HepG2 (cell line): ENCODE measurements around the gene MZF1. TPM values are rescaled to one million over a fixed set of nuclear protein-coding genes. Genes with fewer than 3 reads are reported as not detected.

Source experiments
- HES4 ChIP-seq: sonication (generic); formaldehyde crosslinking; IDR thresholded peaks from 2 replicates; pipeline ENCODE4 v1.9.0; 2021; ENCODE audit warnings: mild to moderate bottlenecking, missing genetic modification reagents, borderline replicate concordance
- MYNN ChIP-seq: sonication (generic); formaldehyde crosslinking; IDR thresholded peaks from 2 replicates; pipeline ENCODE4 v1.4.0; 2020; ENCODE audit warnings: mild to moderate bottlenecking, low read depth, missing genetic modification reagents
- NFAT5 ChIP-seq: sonication (generic); formaldehyde crosslinking; IDR thresholded peaks from 2 replicates; pipeline ENCODE4 v1.4.0; 2020; ENCODE audit warnings: missing genetic modification reagents
- PHF8 ChIP-seq: sonication (generic); formaldehyde crosslinking; IDR thresholded peaks from 2 replicates; pipeline ENCODE4 v1.5.0; 2020; ENCODE audit warnings: missing genetic modification reagents
- RXRA ChIP-seq: sonication (generic); formaldehyde crosslinking; IDR thresholded peaks from 2 replicates; pipeline ENCODE4 v1.5.1; 2020; ENCODE audit warnings: missing genetic modification reagents
- SIX4 ChIP-seq: sonication (generic); formaldehyde crosslinking; IDR thresholded peaks from 2 replicates; pipeline ENCODE4 v1.4.0; 2020; ENCODE audit warnings: missing genetic modification reagents
- TP53 ChIP-seq: sonication (generic); formaldehyde crosslinking; conservative IDR thresholded peaks from 2 replicates; pipeline ENCODE4 v1.4.0; 2020; ENCODE audit warnings: missing genetic modification reagents
- UBTF ChIP-seq: sonication (generic); formaldehyde crosslinking; IDR thresholded peaks from 2 replicates; pipeline ENCODE4 v1.4.0; 2020; ENCODE audit warnings: mild to moderate bottlenecking, missing genetic modification reagents
- ZBED4 ChIP-seq: sonication (generic); formaldehyde crosslinking; IDR thresholded peaks from 2 replicates; pipeline ENCODE4 v1.4.0; 2020; ENCODE audit warnings: missing genetic modification reagents, borderline replicate concordance
- ZFX ChIP-seq: sonication (generic); formaldehyde crosslinking; IDR thresholded peaks from 2 replicates; pipeline ENCODE4 v1.4.0; 2020; ENCODE audit warnings: mild to moderate bottlenecking, low read depth, missing genetic modification reagents, moderate library complexity
- ZFY ChIP-seq: sonication (generic); formaldehyde crosslinking; IDR thresholded peaks from 2 replicates; pipeline ENCODE4 v1.4.0; 2020; ENCODE audit warnings: missing genetic modification reagents
- ZNF207 ChIP-seq: fragments of 450-650 bp; IDR thresholded peaks from 2 replicates; pipeline ENCODE4 v1.6.1; 2016; ENCODE audit warnings: antibody characterized with exemption, borderline replicate concordance
- ZNF232 ChIP-seq: sonication (generic); formaldehyde crosslinking; IDR thresholded peaks from 2 replicates; pipeline ENCODE4 v1.4.0; 2020; ENCODE audit warnings: missing genetic modification reagents, borderline replicate concordance
- ZNF282 ChIP-seq: fragments of 450-650 bp; IDR thresholded peaks from 2 replicates; pipeline ENCODE4 v1.6.1; 2018; ENCODE audit not compliant: partially characterized antibody
- polyA plus RNA-seq, 8 experiments: library from polyadenylated mRNA; depleted of rRNA in 3 of 8; stranded (reverse) in 7 of 8; unstranded in 1 of 8; fragments of >200 nt; fragmentation: Illumina TruSeq in 4 of 8; extraction: Trizol in 4 of 8; gene quantifications; 2 replicates each; pipeline versions ENCODE4 v1.2.1 to v1.2.3, GENCODE V29; 2011 to 2016; ENCODE audit warnings: low read depth in 4 of 8, missing spikeins in 1 of 8, mixed read lengths in 1 of 8; ENCODE audit not compliant: insufficient read depth in 1 of 8
- total RNA-seq, 5 experiments: library from RNA; depleted of rRNA; stranded (reverse); fragments of >200 nt; fragmentation: Illumina TruSeq; extraction: Trizol; gene quantifications; 2 replicates each; pipeline ENCODE4 v1.2.3, GENCODE V29; 2016; ENCODE audit warnings: low read depth in 1 of 5
- TF ChIP-seq, protein P1 (sequence below): IDR thresholded peaks from 2 replicates; pipeline ENCODE4 v1.6.1; 2016; ENCODE audit warnings: low read depth, control low read depth

The MZF1 gene
- total and polyA plus RNA-seq, 2 of the 13 experiments (the other 11 are each of a cell fraction or from before 2014, with no cell fraction given), result 3.1 to 8.1 TPM

- no peak for TF ChIP-seq ZNF282
- no peak for TF ChIP-seq MYNN
- no peak for TF ChIP-seq HES4 (CRISPR knock-in tag)
- TF ChIP-seq RXRA, result 0 out of 2 replicates have a peak, but pooled peaks have one; percentile 21
- 0 out of 2 replicates have a peak, but pooled peaks have one; percentile 30 for TF ChIP-seq UBTF
- TF ChIP-seq, protein P1, sequence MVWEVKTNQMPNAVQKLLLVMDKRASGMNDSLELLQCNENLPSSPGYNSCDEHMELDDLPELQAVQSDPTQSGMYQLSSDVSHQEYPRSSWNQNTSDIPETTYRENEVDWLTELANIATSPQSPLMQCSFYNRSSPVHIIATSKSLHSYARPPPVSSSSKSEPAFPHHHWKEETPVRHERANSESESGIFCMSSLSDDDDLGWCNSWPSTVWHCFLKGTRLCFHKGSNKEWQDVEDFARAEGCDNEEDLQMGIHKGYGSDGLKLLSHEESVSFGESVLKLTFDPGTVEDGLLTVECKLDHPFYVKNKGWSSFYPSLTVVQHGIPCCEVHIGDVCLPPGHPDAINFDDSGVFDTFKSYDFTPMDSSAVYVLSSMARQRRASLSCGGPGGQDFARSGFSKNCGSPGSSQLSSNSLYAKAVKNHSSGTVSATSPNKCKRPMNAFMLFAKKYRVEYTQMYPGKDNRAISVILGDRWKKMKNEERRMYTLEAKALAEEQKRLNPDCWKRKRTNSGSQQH, result 0 out of 2 replicates have a peak, but pooled peaks have one; percentile 31
- TF ChIP-seq ZNF207, result no peak
- TF ChIP-seq ZNF232 (CRISPR knock-in tag), result no peak
- no peak for TF ChIP-seq SIX4 (CRISPR knock-in tag)
- no peak for TF ChIP-seq TP53 (CRISPR knock-in tag)
- TF ChIP-seq PHF8, result peak; percentile 23; the same call in 1 of the 2 replicates
- peak; percentile 37; the same call in 1 of the 2 replicates for TF ChIP-seq ZFY (CRISPR knock-in tag)
- TF ChIP-seq ZBED4, result no peak
- TF ChIP-seq ZFX (CRISPR knock-in tag), result peak; percentile 49
- no peak for TF ChIP-seq NFAT5
Observed at GRCh38 chr19:58538257-58539168, 34.6 kb downstream of the MZF1 start (continued).
